GM08714 (cell line): Measurements from ENCODE around the gene WDR83.
A peak's percentile ranks its signal among the peaks of the same experiment; 100 is the strongest.

ENCODE experiments used
- H3K4me3 ChIP-seq: fragments of 200-500 bp; sonication (Bioruptor generic); 2 replicates; pipeline ENCODE4 v1.5.1; 2014; ENCODE audit warnings: mild to moderate bottlenecking, low read length, inconsistent platforms
- ZNF274 ChIP-seq: IDR thresholded peaks from 2 replicates; pipeline ENCODE4 v1.6.1; 2012; ENCODE audit warnings: mild to moderate bottlenecking, low read depth, low read length

The WDR83 gene

GRCh38 chr19:12646551-12646950 is 20.1 kb upstream of the WDR83 start:
- no peak overlapping the region for H3K4me3 ChIP-seq
- TF ChIP-seq ZNF274 = no peak

GRCh38 chr19:12647047-12647446 is 19.6 kb upstream of the WDR83 start:
- TF ChIP-seq ZNF274 = no peak
- H3K4me3 ChIP-seq = no peak overlapping the region

- no peak overlapping the region for H3K4me3 ChIP-seq
Observed at GRCh38 chr19:12647490-12648071, 19.0 kb upstream of the WDR83 start.

GRCh38 chr19:12648088-12648487 is 18.5 kb upstream of the WDR83 start:
- H3K4me3 ChIP-seq = no peak overlapping the region
- TF ChIP-seq ZNF274 = no peak

More at GRCh38 chr19:12647490-12648071, 19.0 kb upstream of the WDR83 start:
- no peak for TF ChIP-seq ZNF274

GRCh38 chr19:12649941-12650340 is 16.7 kb upstream of the WDR83 start:
- no peak overlapping the region for H3K4me3 ChIP-seq
- TF ChIP-seq ZNF274 = no peak

- H3K4me3 ChIP-seq = no peak overlapping the region
- no peak for TF ChIP-seq ZNF274
Observed at GRCh38 chr19:12652219-12652618, 14.4 kb upstream of the WDR83 start.

GRCh38 chr19:12655546-12655945 is 11.1 kb upstream of the WDR83 start:
- H3K4me3 ChIP-seq = no peak overlapping the region
- TF ChIP-seq ZNF274 = no peak

GRCh38 chr19:12656899-12657571 is 9.6 kb upstream of the WDR83 start:
- H3K4me3 ChIP-seq = no peak overlapping the region
- no peak for TF ChIP-seq ZNF274

GRCh38 chr19:12657966-12658365 is 8.6 kb upstream of the WDR83 start:
- TF ChIP-seq ZNF274 = no peak

GRCh38 chr19:12660980-12661379 is 5.6 kb upstream of the WDR83 start:
- no peak overlapping the region for H3K4me3 ChIP-seq
- no peak for TF ChIP-seq ZNF274

More at GRCh38 chr19:12657966-12658365, 8.6 kb upstream of the WDR83 start:
- H3K4me3 ChIP-seq = no peak overlapping the region

- no peak for TF ChIP-seq ZNF274
- no peak overlapping the region; the same call in 1 of the 2 replicates for H3K4me3 ChIP-seq
Observed at GRCh38 chr19:12664406-12665280, 2.0 kb upstream of the WDR83 start.

- peak overlapping the region; percentile 82; the same call in 1 of the 2 replicates for H3K4me3 ChIP-seq
- no peak for TF ChIP-seq ZNF274
Observed at GRCh38 chr19:12665281-12665573, 1.4 kb upstream of the WDR83 start.

GRCh38 chr19:12665671-12666264 is 839 bp upstream of the WDR83 start:
- no peak for TF ChIP-seq ZNF274
- peak overlapping the region; percentile 82 for H3K4me3 ChIP-seq

GRCh38 chr19:12667731-12668302 is 1.2 kb downstream of the WDR83 start:
- H3K4me3 ChIP-seq = no peak overlapping the region; the same call in 1 of the 2 replicates
- TF ChIP-seq ZNF274 = no peak
